ENCODE results near the gene CCDC71L. TPM values are rescaled to one million over a fixed set of nuclear protein-coding genes. Genes with fewer than 3 reads are reported as not detected.

Gene CCDC71L
- total RNA-seq, 1 donor from 2014 or later: 38.9 TPM

GRCh38 chr7:106620676-106621075 is 40.3 kb downstream of the CCDC71L start:
- no peak for TF ChIP-seq CTCF (IDR thresholded peaks at IDR 0.05; ENCODE audit: partially characterized antibody, unreplicated experiment)
- no peak for DNase-seq
- H3K27me3 Mint-ChIP-seq (ENCODE audit: unreplicated experiment): peaks cover 2% of the 10 kb centered on the region
- no peak overlapping the region for H3K4me3 Mint-ChIP-seq (ENCODE audit: unreplicated experiment)
- peaks cover 23% of the 10 kb centered on the region for H3K36me3 Mint-ChIP-seq (ENCODE audit: unreplicated experiment)
- no peak overlapping the region for H3K27ac Mint-ChIP-seq (ENCODE audit: unreplicated experiment)
- no peaks in the 10 kb centered on the region for H3K4me1 Mint-ChIP-seq (ENCODE audit: low read depth, unreplicated experiment)
- no peaks in the 10 kb centered on the region for H3K9me3 Mint-ChIP-seq (ENCODE audit: unreplicated experiment)

- TF ChIP-seq CTCF (IDR thresholded peaks at IDR 0.05; ENCODE audit: partially characterized antibody, unreplicated experiment): no peak
- Mint-ChIP-seq H3K4me1 (ENCODE audit: low read depth, unreplicated experiment) (no peaks in the 10 kb centered on the region), H3K4me3 (ENCODE audit: unreplicated experiment) (no peak overlapping the region), H3K27me3 (ENCODE audit: unreplicated experiment) (peaks cover 2% of the 10 kb centered on the region), H3K9me3 (ENCODE audit: unreplicated experiment) (no peaks in the 10 kb centered on the region), H3K27ac (ENCODE audit: unreplicated experiment) (no peak overlapping the region), H3K36me3 (ENCODE audit: unreplicated experiment) (peaks cover 20% of the 10 kb centered on the region)
- no peak for DNase-seq
Measured at GRCh38 chr7:106620034-106620433, 40.9 kb downstream of the CCDC71L start.

GRCh38 chr7:106619213-106619612 is 41.7 kb downstream of the CCDC71L start:
- Mint-ChIP-seq H3K27me3 (ENCODE audit: unreplicated experiment) (no peaks in the 10 kb centered on the region), H3K36me3 (ENCODE audit: unreplicated experiment) (peaks cover 20% of the 10 kb centered on the region), H3K4me1 (ENCODE audit: low read depth, unreplicated experiment) (no peaks in the 10 kb centered on the region), H3K27ac (ENCODE audit: unreplicated experiment) (no peak overlapping the region), H3K4me3 (ENCODE audit: unreplicated experiment) (no peak overlapping the region), H3K9me3 (ENCODE audit: unreplicated experiment) (no peaks in the 10 kb centered on the region)
- no peak for DNase-seq
- TF ChIP-seq CTCF (IDR thresholded peaks at IDR 0.05; ENCODE audit: partially characterized antibody, unreplicated experiment): no peak

- Mint-ChIP-seq H3K9me3 (ENCODE audit: unreplicated experiment) (no peaks in the 10 kb centered on the region), H3K27me3 (ENCODE audit: unreplicated experiment) (no peaks in the 10 kb centered on the region), H3K4me1 (ENCODE audit: low read depth, unreplicated experiment) (no peaks in the 10 kb centered on the region), H3K36me3 (ENCODE audit: unreplicated experiment) (peaks cover 20% of the 10 kb centered on the region), H3K27ac (ENCODE audit: unreplicated experiment) (no peak overlapping the region), H3K4me3 (ENCODE audit: unreplicated experiment) (no peak overlapping the region)
- DNase-seq: no peak
- TF ChIP-seq CTCF (IDR thresholded peaks at IDR 0.05; ENCODE audit: partially characterized antibody, unreplicated experiment): no peak
Measured at GRCh38 chr7:106618480-106618879, 42.5 kb downstream of the CCDC71L start.

GRCh38 chr7:106617860-106618259 is 43.1 kb downstream of the CCDC71L start:
- DNase-seq: no peak
- no peaks in the 10 kb centered on the region for H3K4me1 Mint-ChIP-seq (ENCODE audit: low read depth, unreplicated experiment)
- H3K27me3 Mint-ChIP-seq (ENCODE audit: unreplicated experiment): no peaks in the 10 kb centered on the region
- H3K9me3 Mint-ChIP-seq (ENCODE audit: unreplicated experiment): no peaks in the 10 kb centered on the region
- H3K36me3 Mint-ChIP-seq (ENCODE audit: unreplicated experiment): peaks cover 20% of the 10 kb centered on the region
- no peak overlapping the region for H3K4me3 Mint-ChIP-seq (ENCODE audit: unreplicated experiment)
- no peak for TF ChIP-seq CTCF (IDR thresholded peaks at IDR 0.05; ENCODE audit: partially characterized antibody, unreplicated experiment)
- H3K27ac Mint-ChIP-seq (ENCODE audit: unreplicated experiment): no peak overlapping the region

Data from glutamatergic neuron (in vitro differentiated cells).